ENCODE results near the gene ZBED5. TPM values are rescaled to one million over a fixed set of nuclear protein-coding genes. Genes with fewer than 3 reads are reported as not detected.
"Not testable (repeated sequence)": the region's sequence is repeated elsewhere in the genome, so short reads cannot be mapped to it uniquely, and the experiment has no call there.

ZBED5 gene
- total RNA-seq, 1 donor from 2014 or later, result 33.5 TPM

DNA sequence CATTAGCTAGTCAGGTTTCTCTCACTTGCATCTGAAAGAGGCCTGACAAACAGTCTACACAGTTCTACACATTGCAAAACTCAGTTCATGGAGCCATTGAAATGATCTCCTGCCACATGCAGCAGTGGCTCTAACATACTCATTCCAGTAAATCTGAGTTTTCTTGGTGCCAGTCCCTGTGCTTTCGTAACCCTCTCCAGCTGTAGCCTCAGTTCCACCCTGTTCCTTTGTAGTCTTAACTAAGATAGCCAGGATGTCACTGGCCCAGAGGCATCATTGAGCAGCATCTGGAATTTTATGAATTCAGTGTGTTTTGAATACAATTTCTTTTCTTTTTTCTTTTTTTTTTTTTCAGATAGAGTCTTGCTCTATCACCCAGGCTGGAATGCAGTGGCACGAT lies 37.4 kb upstream of the ZBED5 start:
- Mint-ChIP-seq H3K27ac (ENCODE audit: unreplicated experiment) (no peak overlapping the region), H3K36me3 (ENCODE audit: low read depth) (no peaks in the 10 kb centered on the region), H3K4me3 (ENCODE audit: unreplicated experiment) (no peak overlapping the region), H3K27me3 (ENCODE audit: low read depth) (no peaks in the 10 kb centered on the region), H3K9me3 (ENCODE audit: low read depth) (peaks cover 5% of the 10 kb centered on the region), H3K4me1 (ENCODE audit: low read depth) (peaks cover 45% of the 10 kb centered on the region)
- TF ChIP-seq, protein P1, sequence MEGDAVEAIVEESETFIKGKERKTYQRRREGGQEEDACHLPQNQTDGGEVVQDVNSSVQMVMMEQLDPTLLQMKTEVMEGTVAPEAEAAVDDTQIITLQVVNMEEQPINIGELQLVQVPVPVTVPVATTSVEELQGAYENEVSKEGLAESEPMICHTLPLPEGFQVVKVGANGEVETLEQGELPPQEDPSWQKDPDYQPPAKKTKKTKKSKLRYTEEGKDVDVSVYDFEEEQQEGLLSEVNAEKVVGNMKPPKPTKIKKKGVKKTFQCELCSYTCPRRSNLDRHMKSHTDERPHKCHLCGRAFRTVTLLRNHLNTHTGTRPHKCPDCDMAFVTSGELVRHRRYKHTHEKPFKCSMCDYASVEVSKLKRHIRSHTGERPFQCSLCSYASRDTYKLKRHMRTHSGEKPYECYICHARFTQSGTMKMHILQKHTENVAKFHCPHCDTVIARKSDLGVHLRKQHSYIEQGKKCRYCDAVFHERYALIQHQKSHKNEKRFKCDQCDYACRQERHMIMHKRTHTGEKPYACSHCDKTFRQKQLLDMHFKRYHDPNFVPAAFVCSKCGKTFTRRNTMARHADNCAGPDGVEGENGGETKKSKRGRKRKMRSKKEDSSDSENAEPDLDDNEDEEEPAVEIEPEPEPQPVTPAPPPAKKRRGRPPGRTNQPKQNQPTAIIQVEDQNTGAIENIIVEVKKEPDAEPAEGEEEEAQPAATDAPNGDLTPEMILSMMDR (IDR thresholded peaks at IDR 0.05), result no peak
- DNase-seq (ENCODE audit: low spot score), result no peak

DNA sequence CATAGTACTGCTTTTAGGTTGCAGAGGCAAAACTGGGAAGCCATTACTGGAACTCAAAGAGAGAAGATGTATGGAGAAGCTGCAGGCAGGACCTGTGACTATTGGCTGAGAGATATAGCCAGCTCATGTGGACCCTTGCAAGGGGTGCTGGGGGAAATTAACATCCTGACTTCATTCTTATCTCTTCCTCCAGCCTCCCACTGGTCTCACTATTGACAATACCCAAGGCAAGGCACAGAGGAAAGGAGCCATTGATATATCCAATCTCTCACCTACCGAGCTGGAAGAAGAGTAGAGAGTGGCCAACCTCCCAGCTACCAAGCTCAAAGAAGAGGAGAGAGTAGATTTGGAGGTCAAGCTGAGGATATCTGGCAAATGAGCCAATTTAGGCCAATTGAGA lies 36.8 kb upstream of the ZBED5 start:
- H3K27me3 Mint-ChIP-seq (ENCODE audit: low read depth), result no peaks in the 10 kb centered on the region

DNA sequence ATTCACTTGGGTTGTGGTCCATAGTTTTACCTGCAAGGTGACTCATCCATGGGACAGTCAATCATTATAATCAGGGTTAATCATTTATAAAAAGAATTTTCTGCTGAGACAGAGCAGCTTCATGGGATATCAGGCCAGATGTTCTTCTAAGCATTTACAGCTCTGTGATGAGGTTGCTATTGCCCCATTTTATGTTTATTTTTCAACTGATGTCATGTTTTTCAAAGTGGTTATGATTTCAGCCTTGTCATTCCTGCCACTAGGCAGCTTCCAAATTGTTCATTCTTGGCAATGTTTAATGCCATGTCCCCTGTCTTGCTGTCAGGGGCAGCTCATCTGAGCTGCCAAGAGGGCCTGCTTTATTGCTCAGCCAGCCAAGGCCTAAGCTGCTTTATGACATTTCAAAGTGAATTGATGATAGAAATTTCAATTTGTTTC lies 35.9 kb upstream of the ZBED5 start:
- Mint-ChIP-seq H3K36me3 (ENCODE audit: low read depth) (no peaks in the 10 kb centered on the region), H3K9me3 (ENCODE audit: low read depth) (peaks cover 12% of the 10 kb centered on the region), H3K27me3 (ENCODE audit: low read depth) (no peaks in the 10 kb centered on the region), H3K27ac (ENCODE audit: unreplicated experiment) (peak overlapping the region; percentile 84), H3K4me3 (ENCODE audit: unreplicated experiment) (no peak overlapping the region), H3K4me1 (ENCODE audit: low read depth) (peaks cover 29% of the 10 kb centered on the region)
- DNase-seq (ENCODE audit: low spot score), result no peak
- TF ChIP-seq, protein P1 (IDR thresholded peaks at IDR 0.05), result peak; percentile 77

More for the DNA sequence above, 36.8 kb upstream of the ZBED5 start:
- Mint-ChIP-seq H3K4me3 (ENCODE audit: unreplicated experiment) (no peak overlapping the region), H3K9me3 (ENCODE audit: low read depth) (peaks cover 11% of the 10 kb centered on the region), H3K36me3 (ENCODE audit: low read depth) (no peaks in the 10 kb centered on the region), H3K4me1 (ENCODE audit: low read depth) (peaks cover 38% of the 10 kb centered on the region), H3K27ac (ENCODE audit: unreplicated experiment) (no peak overlapping the region)
- TF ChIP-seq, protein P1 (IDR thresholded peaks at IDR 0.05), result no peak
- DNase-seq (ENCODE audit: low spot score), result no peak

DNA sequence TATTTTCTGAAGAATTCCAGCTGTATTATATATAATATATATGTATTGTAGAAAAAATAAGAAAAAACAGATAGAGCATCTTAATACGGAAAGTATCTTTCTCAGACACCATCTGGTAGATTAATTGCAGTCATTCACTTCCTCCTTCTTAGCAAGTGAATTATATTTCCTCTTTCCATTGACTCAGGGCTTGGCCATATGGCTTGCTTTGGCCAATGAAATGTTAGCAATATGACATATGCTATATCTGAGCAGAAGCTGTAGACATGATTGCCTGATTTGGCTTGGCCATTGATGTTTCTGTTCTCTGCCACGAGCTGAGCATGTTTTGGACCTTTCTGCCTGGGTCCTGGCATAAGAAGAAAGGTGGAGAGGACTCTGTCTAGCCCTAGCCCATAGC lies 34.4 kb upstream of the ZBED5 start:
- no peaks in the 10 kb centered on the region for H3K27me3 Mint-ChIP-seq (ENCODE audit: low read depth)
- H3K4me1 Mint-ChIP-seq (ENCODE audit: low read depth), result peaks cover 20% of the 10 kb centered on the region
- H3K36me3 Mint-ChIP-seq (ENCODE audit: low read depth), result peaks cover 2% of the 10 kb centered on the region
- no peak overlapping the region for H3K27ac Mint-ChIP-seq (ENCODE audit: unreplicated experiment)
- peaks cover 12% of the 10 kb centered on the region for H3K9me3 Mint-ChIP-seq (ENCODE audit: low read depth)
- no peak for DNase-seq (ENCODE audit: low spot score)
- TF ChIP-seq, protein P1 (IDR thresholded peaks at IDR 0.05), result no peak
- no peak overlapping the region for H3K4me3 Mint-ChIP-seq (ENCODE audit: unreplicated experiment)

DNA sequence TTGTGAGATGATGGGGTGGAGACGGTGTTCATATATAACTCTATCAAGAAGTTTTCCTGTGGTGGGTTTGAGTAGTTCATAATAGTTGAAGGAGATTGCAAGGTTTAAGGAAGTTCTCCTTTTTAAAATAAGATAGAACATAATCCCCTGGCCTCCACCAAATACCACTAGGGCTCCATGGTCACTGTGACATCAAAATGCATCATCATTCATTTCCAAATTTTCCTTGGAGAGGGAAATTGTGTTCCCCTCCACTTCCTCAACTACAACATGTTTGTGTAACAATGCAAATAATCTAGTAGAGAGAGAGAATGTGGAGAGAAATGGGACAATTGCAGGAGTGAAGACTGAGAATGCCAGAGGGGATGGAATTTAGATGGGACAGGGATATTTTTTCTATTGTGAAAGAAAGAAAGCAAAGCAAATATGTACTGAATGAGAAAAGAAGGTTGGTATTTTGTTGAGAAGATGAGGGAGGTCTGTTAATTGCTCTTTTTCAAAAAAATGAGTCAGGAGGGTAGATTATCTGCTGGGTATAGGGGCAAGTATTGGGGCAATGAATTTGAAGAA lies 33.4 kb upstream of the ZBED5 start:
- peaks cover 12% of the 10 kb centered on the region for H3K9me3 Mint-ChIP-seq (ENCODE audit: low read depth)
- H3K27ac Mint-ChIP-seq (ENCODE audit: unreplicated experiment), result no peak overlapping the region
- H3K4me1 Mint-ChIP-seq (ENCODE audit: low read depth), result peaks cover 30% of the 10 kb centered on the region
- peaks cover 2% of the 10 kb centered on the region for H3K36me3 Mint-ChIP-seq (ENCODE audit: low read depth)
- no peaks in the 10 kb centered on the region for H3K27me3 Mint-ChIP-seq (ENCODE audit: low read depth)
- TF ChIP-seq, protein P1 (IDR thresholded peaks at IDR 0.05), result no peak
- no peak overlapping the region for H3K4me3 Mint-ChIP-seq (ENCODE audit: unreplicated experiment)
- DNase-seq (ENCODE audit: low spot score), result no peak

DNA sequence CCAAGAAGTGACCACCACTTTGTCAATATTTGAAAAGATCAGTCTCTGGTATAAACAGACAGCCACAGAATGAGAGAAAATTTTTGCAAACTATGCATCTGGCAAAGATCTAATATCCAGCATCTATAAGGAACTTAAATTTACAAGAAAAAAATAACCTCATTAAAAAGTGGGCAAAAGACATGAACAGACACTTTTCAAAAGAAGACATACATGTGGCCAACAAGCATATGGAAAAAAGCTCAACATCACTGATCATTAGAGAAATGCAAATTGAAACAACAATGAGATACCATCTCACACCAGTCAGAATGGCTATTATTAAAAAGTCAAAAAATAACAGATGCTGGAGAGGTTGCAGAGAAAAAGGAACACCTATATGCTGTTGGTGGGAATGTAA lies 32.2 kb upstream of the ZBED5 start:
- H3K36me3 Mint-ChIP-seq (ENCODE audit: low read depth); H3K4me3 Mint-ChIP-seq (ENCODE audit: unreplicated experiment); H3K27ac Mint-ChIP-seq (ENCODE audit: unreplicated experiment); H3K27me3 Mint-ChIP-seq (ENCODE audit: low read depth); DNase-seq (ENCODE audit: low spot score): not testable (repeated sequence)
- H3K9me3 Mint-ChIP-seq (ENCODE audit: low read depth), result peaks cover 12% of the 10 kb centered on the region
- H3K4me1 Mint-ChIP-seq (ENCODE audit: low read depth), result peaks cover 35% of the 10 kb centered on the region
